ENCODE data around the gene OR2T27. TPM values are rescaled to one million over a fixed set of nuclear protein-coding genes. Genes with fewer than 3 reads are reported as not detected.

OR2T27 gene
- total and polyA plus RNA-seq, 2 experiments from 2014 or later: not detected

- TF ChIP-seq CTCF (conservative IDR thresholded peaks at IDR 0.05; ENCODE audit: low read depth in 2 of 2) (no peak), JUNB (IDR thresholded peaks at IDR 0.05; ENCODE audit: unreplicated experiment) (no peak)
Observed at GRCh38 chr1:248681651-248682050, 26.3 kb upstream of the OR2T27 start (continued).

GRCh38 chr1:248670003-248670402 lies 14.7 kb upstream of the OR2T27 start:
- Histone ChIP-seq H3K79me2 (replicated peaks; ENCODE audit: insufficient read depth) (no peaks in the 10 kb centered on the region), H3F3A (replicated peaks; ENCODE audit: low read depth) (no peaks in the 10 kb centered on the region), H4K20me1 (replicated peaks; ENCODE audit: insufficient read depth) (no peaks in the 10 kb centered on the region), H3K36me3 (ENCODE audit: insufficient read depth) (peaks cover 6% of the 10 kb centered on the region; the same call in 1 of the 2 replicates), H3K4me2 (no peak overlapping the region), H3K27me3 (ENCODE audit: insufficient read depth) (no peaks in the 10 kb centered on the region), H3K4me3 (no peak overlapping the region), H3K4me1 (ENCODE audit: insufficient read depth) (no peaks in the 10 kb centered on the region), H3K9me2 (ENCODE audit: insufficient read depth) (no peaks in the 10 kb centered on the region), H3K27ac (ENCODE audit: low read depth) (no peak overlapping the region), H2AFZ (no peak overlapping the region)
- DNase-seq (ENCODE audit: low spot score): peak; percentile 20
- Mint-ChIP-seq H3K27ac (no peak overlapping the region), H3K4me1 (no peaks in the 10 kb centered on the region), H3K27me3 (ENCODE audit: insufficient read depth, low read depth, poor library complexity) (no peaks in the 10 kb centered on the region), H3K9me3 (peaks cover 63% of the 10 kb centered on the region), H3K4me3 (no peak overlapping the region), H3K36me3 (ENCODE audit: low read depth) (peaks cover 7% of the 10 kb centered on the region; the same call in 1 of the 3 replicates)
- ATAC-seq: no peak
- no peak for TF ChIP-seq ZNF462 (CRISPR knock-in tag; IDR thresholded peaks at IDR 0.05)
- no peak for TF ChIP-seq ZNF114 (CRISPR knock-in tag; IDR thresholded peaks at IDR 0.05)
- no peak for TF ChIP-seq EZH2phosphoT487 (IDR thresholded peaks at IDR 0.05; ENCODE audit: unreplicated experiment)
- no peak for TF ChIP-seq POLR2AphosphoS5 (IDR thresholded peaks at IDR 0.05; ENCODE audit: low read depth)
- no peak for TF ChIP-seq CREB1 (CRISPR knock-in tag; IDR thresholded peaks at IDR 0.05; ENCODE audit: low read depth)
- no peak for TF ChIP-seq CTCF (conservative IDR thresholded peaks at IDR 0.05; ENCODE audit: low read depth in 2 of 2)
- no peak for TF ChIP-seq ETS1 (IDR thresholded peaks at IDR 0.05)
- no peak for TF ChIP-seq STAT1 (IDR thresholded peaks at IDR 0.05; ENCODE audit: unreplicated experiment)
- TF ChIP-seq NANOG (IDR thresholded peaks at IDR 0.05; ENCODE audit: borderline replicate concordance): no peak
- no peak for TF ChIP-seq JUNB (IDR thresholded peaks at IDR 0.05; ENCODE audit: unreplicated experiment)
